Activated CD8-positive, alpha-beta memory T cell treated with anti-CD3 and anti-CD28 coated beads for 24 hours (primary cell): ENCODE data around the gene CASP3.
A peak's percentile ranks its signal among the peaks of the same experiment; 100 is the strongest.
"Not testable (repeated sequence)": the region's sequence is repeated elsewhere in the genome, so short reads cannot be mapped to it uniquely, and the experiment has no call there.

Experiments
- DNase-seq: peaks from one replicate; pipeline ENCODE4 v3.0.0-alpha.2; 2020

CASP3 gene

GRCh38 chr4:184662236-184662635, 13.0 kb upstream of the CASP3 start:
- DNase-seq = no peak

- no peak for DNase-seq
Observed at GRCh38 chr4:184660978-184661377, 11.7 kb upstream of the CASP3 start.

GRCh38 chr4:184657820-184658219, 8.6 kb upstream of the CASP3 start:
- not testable (repeated sequence) for DNase-seq

GRCh38 chr4:184657144-184657543, 7.9 kb upstream of the CASP3 start:
- no peak for DNase-seq

- no peak for DNase-seq
Observed at GRCh38 chr4:184655889-184656869, 6.9 kb upstream of the CASP3 start.

GRCh38 chr4:184653650-184654049, 4.4 kb upstream of the CASP3 start:
- DNase-seq = no peak

GRCh38 chr4:184652681-184653080, 3.4 kb upstream of the CASP3 start:
- DNase-seq = not testable (repeated sequence)

GRCh38 chr4:184651899-184652298, 2.7 kb upstream of the CASP3 start:
- DNase-seq = no peak

- no peak for DNase-seq
Observed at GRCh38 chr4:184649971-184650855, 966 bp upstream of the CASP3 start.

- DNase-seq = peak; percentile 81
Observed at GRCh38 chr4:184648313-184649025, 778 bp downstream of the CASP3 start.

- DNase-seq = no peak
Observed at GRCh38 chr4:184648054-184648312, 1.3 kb downstream of the CASP3 start.

GRCh38 chr4:184647266-184648053, 1.8 kb downstream of the CASP3 start:
- DNase-seq = no peak

GRCh38 chr4:184645904-184646610, 3.2 kb downstream of the CASP3 start:
- no peak for DNase-seq

GRCh38 chr4:184644553-184645307, 4.5 kb downstream of the CASP3 start:
- no peak for DNase-seq

- DNase-seq = no peak
Observed at GRCh38 chr4:184643731-184644130, 5.5 kb downstream of the CASP3 start.

GRCh38 chr4:184641451-184641850, 7.8 kb downstream of the CASP3 start:
- DNase-seq = no peak

- no peak for DNase-seq
Observed at GRCh38 chr4:184641022-184641421, 8.2 kb downstream of the CASP3 start.

- DNase-seq = no peak
Observed at GRCh38 chr4:184636897-184637296, 12.3 kb downstream of the CASP3 start.

- DNase-seq = no peak
Observed at GRCh38 chr4:184636144-184636543, 13.1 kb downstream of the CASP3 start.

GRCh38 chr4:184635381-184635780, 13.9 kb downstream of the CASP3 start:
- no peak for DNase-seq

GRCh38 chr4:184632842-184633241, 16.4 kb downstream of the CASP3 start:
- no peak for DNase-seq
